Fibroblast of lung (primary cell): ENCODE measurements around the gene LGALSL. TPM values are rescaled to one million over a fixed set of nuclear protein-coding genes. Genes with fewer than 3 reads are reported as not detected.

Experiments used
- DNase-seq, 2 donors: peaks; one replicate each; pipeline versions ENCODE4 v3.0.0 to v3.0.0-alpha.2; 2010; ENCODE audit warnings: low read depth in 2 of 2
- H2AFZ ChIP-seq: 2 replicates; pipeline ENCODE4 v1.5.1; 2012; ENCODE audit warnings: low read length, control low read depth, inconsistent platforms
- H3K27ac ChIP-seq: 2 replicates; pipeline ENCODE4 v1.5.1; 2011; ENCODE audit warnings: low read length, control low read depth; ENCODE audit not compliant: insufficient read depth
- H3K27me3 ChIP-seq: 2 replicates; pipeline ENCODE4 v1.5.1; 2011; ENCODE audit warnings: mild to moderate bottlenecking, low read length; ENCODE audit not compliant: control insufficient read depth, insufficient read depth
- H3K36me3 ChIP-seq: 2 replicates; pipeline ENCODE4 v1.5.1; 2011; ENCODE audit warnings: low read length; ENCODE audit not compliant: control insufficient read depth, insufficient read depth
- H3K4me1 ChIP-seq: 2 replicates; pipeline ENCODE4 v1.5.1; 2011; ENCODE audit warnings: low read length; ENCODE audit not compliant: control insufficient read depth, insufficient read depth; ENCODE audit errors: extremely low read depth
- H3K4me2 ChIP-seq: 2 replicates; pipeline ENCODE4 v1.5.1; 2011; ENCODE audit warnings: low read length, control low read depth; ENCODE audit not compliant: insufficient read depth; ENCODE audit errors: extremely low read depth
- H3K4me3 ChIP-seq, 4 experiments: fragments of 200-600 bp in 1 of 4; sonication (generic) in 1 of 4; replicated peaks in 1 of 4; 2 replicates each; pipeline ENCODE4 v1.5.1; 2011 to 2016; ENCODE audit warnings: low read length in 4 of 4, low read depth in 3 of 4, mild to moderate bottlenecking in 3 of 4, control low read depth in 2 of 4, inconsistent platforms in 1 of 4, mixed read lengths in 1 of 4; ENCODE audit not compliant: insufficient read depth in 1 of 4; ENCODE audit errors: control extremely low read depth in 1 of 4
- H3K79me2 ChIP-seq: 2 replicates; pipeline ENCODE4 v1.5.1; 2012; ENCODE audit warnings: mild to moderate bottlenecking, low read length, inconsistent platforms; ENCODE audit not compliant: control insufficient read depth, insufficient read depth
- H3K9ac ChIP-seq: 2 replicates; pipeline ENCODE4 v1.5.1; 2011; ENCODE audit warnings: mild to moderate bottlenecking, low read length, control low read depth; ENCODE audit not compliant: insufficient read depth
- H3K9me3 ChIP-seq: 2 replicates; pipeline ENCODE4 v1.5.1; 2012; ENCODE audit warnings: low read depth, low read length; ENCODE audit not compliant: control insufficient read depth, insufficient read depth
- H4K20me1 ChIP-seq: 2 replicates; pipeline ENCODE4 v1.5.1; 2011; ENCODE audit warnings: low read length; ENCODE audit not compliant: control insufficient read depth, insufficient read depth; ENCODE audit errors: extremely low read depth
- CTCF ChIP-seq, 2 donors: IDR thresholded peaks in 1 of 2; conservative IDR thresholded peaks in 1 of 2; 1 replicate in 1 of 2; 2 replicates in 1 of 2; pipeline ENCODE4 v1.5.1; 2011 to 2012; ENCODE audit warnings: low read length in 2 of 2, control low read depth in 1 of 2, inconsistent platforms in 1 of 2, low read depth in 1 of 2, mild to moderate bottlenecking in 1 of 2
- EZH2 ChIP-seq: IDR thresholded peaks from 2 replicates; pipeline ENCODE4 v1.5.1; 2012; ENCODE audit warnings: low read length, control low read depth, mild to moderate bottlenecking; ENCODE audit errors: missing control alignments
- polyA minus RNA-seq: library from RNA; depleted of rRNA, polyadenylated mRNA; stranded (reverse); fragments of >200 nt; gene quantifications from 2 replicates; pipeline ENCODE4 v1.2.3, GENCODE V29; 2011; ENCODE audit warnings: low replicate concordance
- polyA plus RNA-seq, 2 donors: library from polyadenylated mRNA; depleted of rRNA in 1 of 2; stranded (reverse) in 1 of 2; unstranded in 1 of 2; fragments of >200 nt; gene quantifications; 2 replicates each; pipeline ENCODE4 v1.2.1, GENCODE V29; 2011 to 2012; ENCODE audit warnings: missing spikeins in 1 of 2
- total RNA-seq: library from RNA; depleted of rRNA; stranded (reverse); fragments of >200 nt; gene quantifications from 2 replicates; pipeline ENCODE4 v1.2.1, GENCODE V29; 2014

The LGALSL gene
- total RNA-seq, result 2.8 and 3.1 TPM in 2 replicates
- 4.4 and 5.7 TPM in 2 replicates for polyA plus RNA-seq
- polyA plus RNA-seq (2012), result 2.8 and 3.7 TPM in 2 replicates
- 1.9 TPM in 1 of 2 replicates, not detected in the other for polyA minus RNA-seq

- TF ChIP-seq EZH2, result no peak
- TF ChIP-seq CTCF (conservative IDR thresholded peaks at IDR 0.05 in 1 of 2, IDR thresholded peaks at IDR 0.05 in 1 of 2; ENCODE audit: low read depth in 1 of 2, low read length in 2 of 2), result no peak
- H3K27ac ChIP-seq, result no peak within 1 kb of the TSS
- H3K4me1 ChIP-seq, result peaks cover 6% of the 10 kb centered on the region
- no peaks in the 10 kb centered on the region for H3K36me3 ChIP-seq
- no peaks in the 10 kb centered on the region for H3K27me3 ChIP-seq
- H3K4me3 ChIP-seq, result peak within 1 kb of the TSS; percentile 41 to 68 (median 52)
- H3K4me2 ChIP-seq, result peak within 1 kb of the TSS; percentile 73
- no peaks in the 10 kb centered on the region for H3K79me2 ChIP-seq
- H4K20me1 ChIP-seq, result no peaks in the 10 kb centered on the region
- no peaks in the 10 kb centered on the region for H3K9me3 ChIP-seq
- H2AFZ ChIP-seq, result peak within 1 kb of the TSS; percentile 19
- peak within 1 kb of the TSS; percentile 79 for H3K9ac ChIP-seq
- DNase-seq, result peak; percentile 38 to 57
These were observed at the start of gene LGALSL for GRCh38 chr2:64453770-64454385. Gene LGALSL (plus strand): TSS chr2:64454162. CDS start chr2:64454546, 384 bp downstream.

GRCh38 chr2:64404743-64405142, 49.2 kb upstream of the LGALSL start:
- Histone ChIP-seq H3K27ac (peak overlapping the region; percentile 33), H2AFZ (peak overlapping the region; percentile 37), H3K4me2 (peak overlapping the region; percentile 49), H3K36me3 (no peaks in the 10 kb centered on the region), H4K20me1 (no peaks in the 10 kb centered on the region), H3K79me2 (no peaks in the 10 kb centered on the region), H3K9me3 (no peaks in the 10 kb centered on the region), H3K4me3 (no peak overlapping the region), H3K27me3 (no peaks in the 10 kb centered on the region), H3K4me1 (peaks cover 18% of the 10 kb centered on the region), H3K9ac (no peak overlapping the region)
- TF ChIP-seq CTCF (conservative IDR thresholded peaks at IDR 0.05 in 1 of 2, IDR thresholded peaks at IDR 0.05 in 1 of 2; ENCODE audit: low read depth in 1 of 2, low read length in 2 of 2), result no peak
- TF ChIP-seq EZH2, result no peak
- DNase-seq, result peak in 1 of 2 donors; percentile 85

DNA sequence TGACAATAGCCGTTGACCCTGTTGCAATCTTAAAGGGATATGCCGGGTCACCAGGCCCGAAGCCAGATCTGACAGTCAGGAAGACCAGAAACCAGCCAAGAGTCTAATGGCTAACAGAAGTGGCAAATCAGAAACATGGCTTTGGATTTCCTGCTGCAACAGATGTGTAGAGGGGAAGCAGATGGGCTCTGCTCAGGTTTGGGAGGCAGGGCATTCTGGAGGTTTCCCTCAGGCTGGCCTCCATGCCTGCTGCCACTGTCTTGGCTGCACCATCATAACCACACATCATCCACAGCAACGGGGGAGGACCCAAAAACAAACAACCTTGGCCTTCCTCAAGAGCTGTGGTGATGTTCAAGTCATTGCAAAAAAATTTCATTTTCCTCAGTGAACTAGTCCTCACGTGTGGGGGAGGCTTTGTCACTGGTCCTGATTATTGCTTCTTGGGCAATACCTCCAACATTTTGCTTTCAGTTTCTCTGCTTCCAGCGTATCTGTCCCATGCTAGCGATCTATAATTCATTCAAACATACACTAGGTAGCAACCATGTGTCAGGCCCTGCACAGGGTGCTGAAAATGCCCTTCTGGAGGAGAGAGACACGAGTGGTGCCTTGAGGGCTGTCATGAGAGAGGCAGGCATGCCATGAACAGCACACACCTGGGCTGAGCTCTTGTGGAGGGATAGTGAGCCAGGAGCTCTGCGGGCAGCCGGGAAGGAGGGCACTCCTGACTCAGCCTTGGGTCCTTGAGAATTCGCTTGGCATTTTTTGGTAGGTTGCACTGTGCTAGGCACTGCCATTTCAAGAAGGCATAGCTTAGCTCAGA, 48.2 kb upstream of the LGALSL start:
- H4K20me1 ChIP-seq, result no peaks in the 10 kb centered on the region
- peak overlapping the region in 1 of 4 experiments; percentile 9 for H3K4me3 ChIP-seq
- H3K27ac ChIP-seq, result no peak overlapping the region
- no peak for TF ChIP-seq CTCF (conservative IDR thresholded peaks at IDR 0.05 in 1 of 2, IDR thresholded peaks at IDR 0.05 in 1 of 2; ENCODE audit: low read depth in 1 of 2, low read length in 2 of 2)
- TF ChIP-seq EZH2, result no peak
- H3K36me3 ChIP-seq, result no peaks in the 10 kb centered on the region
- H3K27me3 ChIP-seq, result peaks cover 8% of the 10 kb centered on the region
- DNase-seq, result peak; percentile 67 to 80
- H2AFZ ChIP-seq, result no peak overlapping the region
- H3K79me2 ChIP-seq, result no peaks in the 10 kb centered on the region
- no peak overlapping the region for H3K9ac ChIP-seq
- H3K4me2 ChIP-seq, result peak overlapping the region; percentile 42
- no peaks in the 10 kb centered on the region for H3K9me3 ChIP-seq
- H3K4me1 ChIP-seq, result peaks cover 16% of the 10 kb centered on the region
